NCI-H82 treated with DMSO at 0.1 percent for 48 hours (cell line): ENCODE measurements around the gene TP53I11.

Experiments
- DNase-seq: peaks from one replicate; lab custom pipeline; 2025; ENCODE audit not compliant: unreplicated experiment; lab: John Stamatoyannopoulos, UW

The TP53I11 gene

GRCh38 chr11:44978961-44979331 is 28.3 kb upstream of the TP53I11 start:
- DNase-seq = no peak

GRCh38 chr11:44978274-44978960 is 27.7 kb upstream of the TP53I11 start:
- DNase-seq = peak; percentile 21

GRCh38 chr11:44977493-44977984 is 26.9 kb upstream of the TP53I11 start:
- peak; percentile 49 for DNase-seq

- no peak for DNase-seq
Measured at GRCh38 chr11:44976576-44976975, 25.9 kb upstream of the TP53I11 start.

GRCh38 chr11:44974402-44975000 is 23.8 kb upstream of the TP53I11 start:
- DNase-seq = no peak

- no peak for DNase-seq
Measured at GRCh38 chr11:44973632-44974401, 23.1 kb upstream of the TP53I11 start.

GRCh38 chr11:44972746-44973435 is 22.2 kb upstream of the TP53I11 start:
- DNase-seq = no peak

- no peak for DNase-seq
Measured at GRCh38 chr11:44971185-44971584, 20.5 kb upstream of the TP53I11 start.

GRCh38 chr11:44970293-44970692 is 19.6 kb upstream of the TP53I11 start:
- no peak for DNase-seq

GRCh38 chr11:44969651-44970252 is 19.1 kb upstream of the TP53I11 start:
- DNase-seq = no peak

GRCh38 chr11:44968510-44968909 is 17.8 kb upstream of the TP53I11 start:
- DNase-seq = no peak

- DNase-seq = no peak
Measured at GRCh38 chr11:44967930-44968496, 17.3 kb upstream of the TP53I11 start.

GRCh38 chr11:44966694-44967093 is 16.0 kb upstream of the TP53I11 start:
- DNase-seq = no peak

GRCh38 chr11:44964526-44965209 is 14.0 kb upstream of the TP53I11 start:
- DNase-seq = peak; percentile 45

- no peak for DNase-seq
Measured at GRCh38 chr11:44963948-44964347, 13.3 kb upstream of the TP53I11 start.

- DNase-seq = peak; percentile 86
Measured at GRCh38 chr11:44963136-44963535, 12.5 kb upstream of the TP53I11 start.

GRCh38 chr11:44962464-44962863 is 11.8 kb upstream of the TP53I11 start:
- no peak for DNase-seq

- peak; percentile 86 for DNase-seq
Measured at GRCh38 chr11:44960200-44960845, 9.6 kb upstream of the TP53I11 start.

- DNase-seq = no peak
Measured at GRCh38 chr11:44959064-44959463, 8.4 kb upstream of the TP53I11 start.
